Measurements from ENCODE around the gene CNGA1.

- TF ChIP-seq CTCF (IDR thresholded peaks at IDR 0.05) (no peak), POLR2A (IDR thresholded peaks at IDR 0.05) (no peak)
Measured at GRCh38 chr4:47891928-47892327, 124.6 kb downstream of the CNGA1 start.

Measured in testis (tissue), 2 donors.